Astrocyte (in vitro differentiated cells and primary cell): ENCODE results near the gene ANKRD11. TPM values are rescaled to one million over a fixed set of nuclear protein-coding genes. Genes with fewer than 3 reads are reported as not detected.

Experiments
- DNase-seq: peaks from one replicate; pipeline ENCODE4 v3.0.0-alpha.2; 2010; ENCODE audit warnings: low read depth
- FAIRE-seq: peaks from 2 replicates; lab custom pipeline; 2011; peaks lifted over from hg19 to GRCh38; lab: Jason Lieb, UNC
- H2AFZ ChIP-seq: 2 replicates; pipeline ENCODE4 v1.6.0; 2012; ENCODE audit warnings: low read depth, low read length, inconsistent platforms
- H3K27ac ChIP-seq: 2 replicates; pipeline ENCODE4 v1.5.1; 2011; ENCODE audit warnings: low read depth, low read length, inconsistent platforms
- H3K27me3 ChIP-seq: 2 replicates; pipeline ENCODE4 v1.6.0; 2011; ENCODE audit warnings: low read length, inconsistent platforms; ENCODE audit not compliant: insufficient read depth
- H3K36me3 ChIP-seq: 2 replicates; pipeline ENCODE4 v1.5.1; 2011; ENCODE audit warnings: low read length, inconsistent platforms; ENCODE audit not compliant: insufficient read depth
- H3K4me1 ChIP-seq: 2 replicates; pipeline ENCODE4 v1.5.1; 2011; ENCODE audit warnings: low read length, inconsistent platforms; ENCODE audit not compliant: insufficient read depth
- H3K4me2 ChIP-seq: 2 replicates; pipeline ENCODE4 v1.6.0; 2012; ENCODE audit warnings: low read length, inconsistent platforms
- H3K4me3 ChIP-seq: 2 replicates; pipeline ENCODE4 v1.5.1; 2011; ENCODE audit warnings: low read depth, mild to moderate bottlenecking, low read length, inconsistent platforms; ENCODE audit not compliant: insufficient read depth
- H3K79me2 ChIP-seq: 2 replicates; pipeline ENCODE4 v1.6.0; 2012; ENCODE audit warnings: mild to moderate bottlenecking, low read length, inconsistent platforms; ENCODE audit not compliant: insufficient read depth
- H3K9ac ChIP-seq: 2 replicates; pipeline ENCODE4 v1.6.0; 2012; ENCODE audit warnings: mild to moderate bottlenecking, low read length, inconsistent platforms
- H3K9me3 ChIP-seq: 2 replicates; pipeline ENCODE4 v1.5.1; 2012; ENCODE audit warnings: low read depth, mild to moderate bottlenecking, low read length, inconsistent platforms; ENCODE audit not compliant: insufficient read depth
- H4K20me1 ChIP-seq: 2 replicates; pipeline ENCODE4 v1.6.0; 2012; ENCODE audit warnings: low read length, inconsistent platforms; ENCODE audit not compliant: insufficient read depth
- H3K27ac Mint-ChIP-seq: one replicate; pipeline ENCODE4 v1.8.0; 2021; ENCODE audit warnings: mild to moderate bottlenecking, mixed read lengths; ENCODE audit not compliant: unreplicated experiment
- H3K27me3 Mint-ChIP-seq: one replicate; pipeline ENCODE4 v1.8.0; 2021; ENCODE audit warnings: low read depth, mixed read lengths; ENCODE audit not compliant: unreplicated experiment
- H3K36me3 Mint-ChIP-seq: one replicate; pipeline ENCODE4 v1.8.0; 2021; ENCODE audit warnings: low read depth, mixed read lengths; ENCODE audit not compliant: unreplicated experiment
- H3K4me1 Mint-ChIP-seq: one replicate; pipeline ENCODE4 v1.8.0; 2021; ENCODE audit warnings: low read depth, mixed read lengths; ENCODE audit not compliant: unreplicated experiment
- H3K4me3 Mint-ChIP-seq: one replicate; pipeline ENCODE4 v1.8.0; 2021; ENCODE audit warnings: mild to moderate bottlenecking, moderate library complexity, mixed read lengths; ENCODE audit not compliant: unreplicated experiment
- H3K9me3 Mint-ChIP-seq: one replicate; pipeline ENCODE4 v1.8.0; 2021; ENCODE audit warnings: mild to moderate bottlenecking, mixed read lengths; ENCODE audit not compliant: unreplicated experiment
- EZH2 ChIP-seq: IDR thresholded peaks from 2 replicates; pipeline ENCODE4 v1.6.1; 2012; ENCODE audit warnings: mild to moderate bottlenecking, low read length, inconsistent platforms; ENCODE audit not compliant: insufficient read depth
- total RNA-seq: library from RNA; stranded (reverse); gene quantifications from 2 replicates; pipeline ENCODE4 v1.2.1, GENCODE V29; 2021
- TF ChIP-seq, protein P1 (sequence below): IDR thresholded peaks from 2 replicates; pipeline ENCODE4 v1.5.1; 2011; ENCODE audit warnings: low read depth, mild to moderate bottlenecking, inconsistent platforms, low read length, moderate library complexity; ENCODE audit not compliant: insufficient read depth

Gene ANKRD11
- total RNA-seq, 1 donor from 2014 or later, result 213 TPM

DNA sequence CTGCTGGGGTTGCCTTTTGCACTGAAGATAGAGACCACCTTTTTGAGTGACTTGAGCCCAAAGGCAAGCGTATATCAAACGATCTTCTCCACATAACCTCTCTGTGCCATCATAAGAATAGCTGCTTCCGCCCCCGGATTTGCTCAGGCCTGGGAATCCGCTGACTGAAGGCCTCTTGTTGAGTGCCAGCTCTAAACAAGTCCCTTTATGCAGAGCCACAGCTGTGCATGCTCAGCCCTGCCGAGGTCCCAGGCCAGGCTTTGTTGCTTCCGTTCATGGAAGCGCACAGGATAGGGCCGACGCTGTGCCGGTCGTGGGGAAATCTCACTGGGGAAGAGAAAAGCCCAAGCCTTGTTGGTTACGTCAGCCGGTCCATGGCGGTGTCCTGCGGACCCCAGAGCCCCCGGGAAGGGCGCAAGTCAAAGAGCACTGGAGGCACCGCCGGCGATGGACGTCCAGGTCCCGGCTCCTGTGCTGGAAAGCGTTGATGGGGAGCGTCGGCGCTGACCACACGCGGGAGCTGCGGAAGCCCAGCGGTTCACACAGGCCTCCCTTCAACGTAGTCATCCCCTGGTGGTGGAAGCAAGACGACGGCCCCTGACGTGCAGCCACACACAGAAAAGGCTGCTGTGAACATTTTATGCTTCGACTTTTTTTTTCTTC, 46.7 kb upstream of the ANKRD11 start:
- DNase-seq (no peak), FAIRE-seq (no peak)
- no peak for TF ChIP-seq EZH2
- TF ChIP-seq, protein P1, sequence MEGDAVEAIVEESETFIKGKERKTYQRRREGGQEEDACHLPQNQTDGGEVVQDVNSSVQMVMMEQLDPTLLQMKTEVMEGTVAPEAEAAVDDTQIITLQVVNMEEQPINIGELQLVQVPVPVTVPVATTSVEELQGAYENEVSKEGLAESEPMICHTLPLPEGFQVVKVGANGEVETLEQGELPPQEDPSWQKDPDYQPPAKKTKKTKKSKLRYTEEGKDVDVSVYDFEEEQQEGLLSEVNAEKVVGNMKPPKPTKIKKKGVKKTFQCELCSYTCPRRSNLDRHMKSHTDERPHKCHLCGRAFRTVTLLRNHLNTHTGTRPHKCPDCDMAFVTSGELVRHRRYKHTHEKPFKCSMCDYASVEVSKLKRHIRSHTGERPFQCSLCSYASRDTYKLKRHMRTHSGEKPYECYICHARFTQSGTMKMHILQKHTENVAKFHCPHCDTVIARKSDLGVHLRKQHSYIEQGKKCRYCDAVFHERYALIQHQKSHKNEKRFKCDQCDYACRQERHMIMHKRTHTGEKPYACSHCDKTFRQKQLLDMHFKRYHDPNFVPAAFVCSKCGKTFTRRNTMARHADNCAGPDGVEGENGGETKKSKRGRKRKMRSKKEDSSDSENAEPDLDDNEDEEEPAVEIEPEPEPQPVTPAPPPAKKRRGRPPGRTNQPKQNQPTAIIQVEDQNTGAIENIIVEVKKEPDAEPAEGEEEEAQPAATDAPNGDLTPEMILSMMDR, result no peak
- no peak overlapping the region for H3K4me3 Mint-ChIP-seq
- Histone ChIP-seq H3K9me3 (no peaks in the 10 kb centered on the region), H3K4me1 (peaks cover 14% of the 10 kb centered on the region), H3K27me3 (no peaks in the 10 kb centered on the region), H3K79me2 (peaks cover 47% of the 10 kb centered on the region), H4K20me1 (peaks cover 73% of the 10 kb centered on the region), H3K27ac (peak overlapping the region; percentile 2), H3K4me2 (no peak overlapping the region), H3K4me3 (no peak overlapping the region), H2AFZ (no peak overlapping the region), H3K9ac (no peak overlapping the region), H3K36me3 (peaks cover 26% of the 10 kb centered on the region)
- no peaks in the 10 kb centered on the region for H3K4me1 Mint-ChIP-seq
- peaks cover 13% of the 10 kb centered on the region for H3K36me3 Mint-ChIP-seq
- H3K27me3 Mint-ChIP-seq, result no peaks in the 10 kb centered on the region
- H3K27ac Mint-ChIP-seq, result no peak overlapping the region
- H3K9me3 Mint-ChIP-seq, result no peaks in the 10 kb centered on the region

DNA sequence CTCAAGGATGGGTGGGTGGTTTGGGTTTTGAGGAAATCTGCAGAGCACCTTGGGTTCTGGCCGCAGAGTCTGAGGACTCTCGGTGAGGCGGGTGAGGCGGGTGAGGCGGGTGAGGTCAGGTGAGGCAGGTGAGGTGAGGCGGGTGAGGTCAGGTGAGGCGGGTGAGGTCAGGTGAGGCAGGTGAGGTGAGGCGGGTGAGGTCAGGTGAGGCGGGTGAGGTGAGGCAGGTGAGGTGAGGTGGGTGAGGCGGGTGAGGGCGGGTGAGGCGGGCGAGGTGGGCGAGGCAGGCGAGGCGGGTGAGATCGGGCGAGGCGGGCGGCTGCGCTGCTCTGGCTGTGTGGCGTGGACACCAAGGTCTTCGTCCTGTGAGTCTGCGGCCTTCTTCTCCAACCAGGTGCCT, 46.0 kb upstream of the ANKRD11 start:
- no peaks in the 10 kb centered on the region for H3K27me3 Mint-ChIP-seq

More for the DNA sequence above, 46.0 kb upstream of the ANKRD11 start:
- H3K4me3 Mint-ChIP-seq, result no peak overlapping the region
- no peaks in the 10 kb centered on the region for H3K4me1 Mint-ChIP-seq
- H4K20me1 ChIP-seq, result peaks cover 67% of the 10 kb centered on the region
- no peaks in the 10 kb centered on the region for H3K9me3 Mint-ChIP-seq
- H3K27ac ChIP-seq, result no peak overlapping the region
- H3K4me3 ChIP-seq, result no peak overlapping the region
- no peak overlapping the region for H3K9ac ChIP-seq
- no peak for FAIRE-seq
- H3K4me2 ChIP-seq, result no peak overlapping the region
- H3K27ac Mint-ChIP-seq, result no peak overlapping the region
- no peak for DNase-seq
- no peak for TF ChIP-seq EZH2
- TF ChIP-seq, protein P1, result no peak
- no peak overlapping the region for H2AFZ ChIP-seq
- H3K36me3 Mint-ChIP-seq, result peaks cover 13% of the 10 kb centered on the region
- no peaks in the 10 kb centered on the region for H3K27me3 ChIP-seq
- peaks cover 14% of the 10 kb centered on the region for H3K4me1 ChIP-seq
- peaks cover 31% of the 10 kb centered on the region for H3K36me3 ChIP-seq
- H3K9me3 ChIP-seq, result no peaks in the 10 kb centered on the region
- peaks cover 47% of the 10 kb centered on the region for H3K79me2 ChIP-seq
